WTC11 (cell line): ENCODE measurements around the gene CRY2. TPM values are rescaled to one million over a fixed set of nuclear protein-coding genes. Genes with fewer than 3 reads are reported as not detected.
A peak's percentile ranks its signal among the peaks of the same experiment; 100 is the strongest.

Source experiments
- ATAC-seq: fragments of 200-7000 bp; cut with Tn5 transposase; 2 replicates; pipeline ENCODE4 v1.10.0; 2021; ENCODE audit warnings: mild to moderate bottlenecking, moderate library complexity
- CTCF ChIA-PET: fragments of 300-600 bp; sonication (Branson Sonifier 250); formaldehyde crosslinking; loops from one replicate; lab custom pipeline; 2021; ENCODE audit warnings: antibody characterized with exemption; lab: Charles Lee
- POLR2A ChIA-PET: fragments of 350-600 bp; sonication (Branson Sonifier 250); formaldehyde crosslinking; loops from one replicate; lab custom pipeline; 2021; ENCODE audit warnings: antibody characterized with exemption; lab: Charles Lee
- DNase-seq: peaks from one replicate; pipeline ENCODE4 v3.0.0; 2021; ENCODE audit warnings: low spot score
- H3K27ac Mint-ChIP-seq: 2 replicates; pipeline ENCODE4 v1.8.0; 2021; ENCODE audit warnings: mixed read lengths
- H3K27me3 Mint-ChIP-seq: 2 replicates; pipeline ENCODE4 v1.8.0; 2021; ENCODE audit warnings: low read depth, mild to moderate bottlenecking, moderate library complexity, mixed read lengths
- H3K36me3 Mint-ChIP-seq: 2 replicates; pipeline ENCODE4 v1.8.0; 2021; ENCODE audit warnings: mixed read lengths
- H3K4me1 Mint-ChIP-seq: 2 replicates; pipeline ENCODE4 v1.8.0; 2022; ENCODE audit warnings: mixed read lengths
- H3K4me3 Mint-ChIP-seq: 2 replicates; pipeline ENCODE4 v1.8.0; 2021; ENCODE audit warnings: mild to moderate bottlenecking, moderate library complexity, mixed read lengths
- H3K9me3 Mint-ChIP-seq: 2 replicates; pipeline ENCODE4 v1.8.0; 2021; ENCODE audit warnings: mixed read lengths
- ATF2 ChIP-seq: sonication (generic); formaldehyde crosslinking; IDR thresholded peaks from 2 replicates; pipeline ENCODE4 v1.8.1; 2022; ENCODE audit warnings: low read depth, missing genetic modification reagents, borderline replicate concordance
- CBFB ChIP-seq: sonication (generic); formaldehyde crosslinking; IDR thresholded peaks from 2 replicates; pipeline ENCODE4 v1.8.1; 2022; ENCODE audit warnings: mild to moderate bottlenecking, low read depth, missing genetic modification reagents
- FOXP1 ChIP-seq: sonication (generic); formaldehyde crosslinking; IDR thresholded peaks from 2 replicates; pipeline ENCODE4 v1.8.0; 2022; ENCODE audit warnings: missing genetic modification reagents, mild to moderate bottlenecking, moderate library complexity, borderline replicate concordance
- GTF2I ChIP-seq: fragments of 250-450 bp; sonication (Bioruptor Pico); conservative IDR thresholded peaks from 2 replicates; pipeline ENCODE4 v1.4.0; 2021; ENCODE audit warnings: mild to moderate bottlenecking
- JAZF1 ChIP-seq: fragments of 250-450 bp; sonication (Bioruptor Pico); IDR thresholded peaks from 2 replicates; pipeline ENCODE4 v1.9.0; 2021; ENCODE audit warnings: moderate library complexity, mild to moderate bottlenecking, inconsistent platforms
- MAX ChIP-seq: sonication (generic); formaldehyde crosslinking; IDR thresholded peaks from 2 replicates; pipeline ENCODE4 v1.8.0; 2022; ENCODE audit warnings: mild to moderate bottlenecking, missing genetic modification reagents
- MLX ChIP-seq: sonication (generic); formaldehyde crosslinking; IDR thresholded peaks from 2 replicates; pipeline ENCODE4 v1.8.1; 2023; ENCODE audit warnings: mild to moderate bottlenecking, missing genetic modification reagents, moderate library complexity
- MXD4 ChIP-seq: fragments of 250-450 bp; sonication (Bioruptor Pico); IDR thresholded peaks from 2 replicates; pipeline ENCODE4 v1.8.0; 2021; ENCODE audit warnings: mild to moderate bottlenecking, moderate library complexity, borderline replicate concordance
- NFE2L1 ChIP-seq: sonication (generic); formaldehyde crosslinking; IDR thresholded peaks from 2 replicates; pipeline ENCODE4 v1.8.1; 2023; ENCODE audit warnings: missing genetic modification reagents
- NR1H2 ChIP-seq: sonication (generic); formaldehyde crosslinking; IDR thresholded peaks from 2 replicates; pipeline ENCODE4 v1.9.0; 2021; ENCODE audit warnings: mild to moderate bottlenecking, moderate library complexity, missing genetic modification reagents
- OVOL2 ChIP-seq: fragments of 250-450 bp; sonication (Bioruptor Pico); IDR thresholded peaks from 2 replicates; pipeline ENCODE4 v1.9.0; 2021; ENCODE audit warnings: mild to moderate bottlenecking, borderline replicate concordance
- SP1 ChIP-seq: sonication (generic); formaldehyde crosslinking; conservative IDR thresholded peaks from 2 replicates; pipeline ENCODE4 v1.8.1; 2022; ENCODE audit warnings: missing genetic modification reagents
- TEAD1 ChIP-seq: sonication (generic); formaldehyde crosslinking; IDR thresholded peaks from 2 replicates; pipeline ENCODE4 v1.8.0; 2022; ENCODE audit warnings: mild to moderate bottlenecking, missing genetic modification reagents
- ZBTB43 ChIP-seq: sonication (generic); formaldehyde crosslinking; IDR thresholded peaks from 2 replicates; pipeline ENCODE4 v1.8.1; 2023; ENCODE audit warnings: mild to moderate bottlenecking, missing genetic modification reagents
- ZNF263 ChIP-seq: sonication (generic); formaldehyde crosslinking; IDR thresholded peaks from 2 replicates; pipeline ENCODE4 v1.8.1; 2022; ENCODE audit warnings: low read depth, mild to moderate bottlenecking, moderate library complexity, missing genetic modification reagents
- ZNF425 ChIP-seq: fragments of 250-450 bp; sonication (Bioruptor Pico); conservative IDR thresholded peaks from 2 replicates; pipeline ENCODE4 v1.9.0; 2021; ENCODE audit warnings: mild to moderate bottlenecking
- ZSCAN18 ChIP-seq: fragments of 250-450 bp; sonication (Bioruptor Pico); IDR thresholded peaks from 2 replicates; pipeline ENCODE4 v2.1.2; 2022; ENCODE audit warnings: mild to moderate bottlenecking, moderate library complexity
- total RNA-seq: library from RNA; stranded (reverse); gene quantifications from 3 replicates; pipeline ENCODE4 v1.2.3, GENCODE V29; 2021

The CRY2 gene
- total RNA-seq, 1 experiment from 2014 or later, result 18.3 TPM

GRCh38 chr11:45928535-45929215 lies 81.4 kb downstream of the CRY2 start:
- H3K27ac Mint-ChIP-seq, result no peak overlapping the region; the same call in 1 of the 2 replicates
- no peak for TF ChIP-seq ZSCAN18 (CRISPR knock-in tag)
- TF ChIP-seq MLX (CRISPR knock-in tag), result no peak
- H3K9me3 Mint-ChIP-seq, result no peaks in the 10 kb centered on the region
- peaks cover 33% of the 10 kb centered on the region for H3K36me3 Mint-ChIP-seq
- H3K4me3 Mint-ChIP-seq, result no peak overlapping the region
- ChIA-PET CTCF (interaction anchor here (0.8 to 2.5 kb wide), 2 partner anchors 56 to 78 kb away, joined by 6 to 15 read pairs; no protein-coding TSS in a partner anchor), POLR2A (no interaction called here)
- H3K27me3 Mint-ChIP-seq, result no peaks in the 10 kb centered on the region
- H3K4me1 Mint-ChIP-seq, result peaks cover 8% of the 10 kb centered on the region
- DNase-seq (no peak), ATAC-seq (no peak)

- no peak for DNase-seq
- TF ChIP-seq OVOL2 (CRISPR knock-in tag) (no peak), MXD4 (CRISPR knock-in tag) (no peak), ZNF263 (CRISPR knock-in tag) (no peak), ZNF425 (CRISPR knock-in tag) (no peak), CBFB (CRISPR knock-in tag) (no peak), JAZF1 (no peak), NR1H2 (CRISPR knock-in tag) (no peak), ATF2 (CRISPR knock-in tag) (no peak), SP1 (CRISPR knock-in tag) (no peak), MAX (no peak), NFE2L1 (no peak), TEAD1 (CRISPR knock-in tag) (no peak), ZBTB43 (CRISPR knock-in tag) (no peak), FOXP1 (no peak), GTF2I (CRISPR knock-in tag) (no peak)
- CTCF ChIA-PET, result interaction anchor here (0.6 to 2.5 kb wide), 6 partner anchors 36 to 104 kb away, joined by 3 to 15 read pairs (median 6); no protein-coding TSS in a partner anchor
- Mint-ChIP-seq H3K36me3 (peaks cover 28% of the 10 kb centered on the region), H3K4me3 (no peak overlapping the region), H3K27ac (peak overlapping the region; percentile 60; the same call in 1 of the 2 replicates), H3K9me3 (no peaks in the 10 kb centered on the region), H3K27me3 (no peaks in the 10 kb centered on the region), H3K4me1 (peaks cover under 1% of the 10 kb centered on the region)
- POLR2A ChIA-PET, result interaction anchor here (0.7 kb wide), 1 partner anchor 54 kb away, joined by 11 read pairs; no protein-coding TSS in a partner anchor
- no peak for ATAC-seq
Observed at GRCh38 chr11:45929486-45930030, 82.3 kb downstream of the CRY2 start.
